ENCODE results near the gene OSBPL10.

The OSBPL10 gene

DNA sequence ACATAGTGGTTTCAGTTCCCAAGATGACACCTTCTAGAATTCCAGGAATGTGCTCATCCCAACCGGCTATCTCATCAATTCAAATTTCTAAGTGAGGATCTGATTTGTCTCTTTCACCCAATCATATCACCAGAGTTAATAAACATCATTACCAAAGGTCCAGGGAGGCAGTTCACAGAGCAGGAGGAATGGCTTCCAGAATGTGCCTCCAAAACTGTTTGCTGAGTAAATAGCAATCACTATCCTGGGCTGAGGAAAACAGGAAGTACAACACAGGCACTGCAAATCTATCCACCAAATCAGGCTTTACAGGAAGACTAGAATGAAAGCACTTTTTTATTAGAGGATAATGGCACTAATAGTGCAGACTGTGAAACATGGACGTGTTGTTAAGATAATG, 61.5 kb downstream of the OSBPL10 start:
- Histone ChIP-seq H3K27me3 (ENCODE audit: insufficient read depth, low read length, poor library complexity, severe bottlenecking) (no peaks in the 10 kb centered on the region), H3K4me2 (ENCODE audit: low read depth, low read length, poor library complexity, severe bottlenecking) (no peak overlapping the region), H3K4me1 (ENCODE audit: insufficient read depth, low read length, poor library complexity, severe bottlenecking) (peaks cover 4% of the 10 kb centered on the region), H4K20me1 (ENCODE audit: insufficient read depth, low read length, poor library complexity, severe bottlenecking) (no peaks in the 10 kb centered on the region), H3K9me3 (ENCODE audit: insufficient read depth, low read depth, low read length) (peaks cover 11% of the 10 kb centered on the region; the same call in 1 of the 2 replicates), H3K79me2 (ENCODE audit: insufficient read depth, low read length) (no peaks in the 10 kb centered on the region), H3K36me3 (ENCODE audit: insufficient read depth, low read length) (no peaks in the 10 kb centered on the region), H2AFZ (ENCODE audit: low read length) (no peak overlapping the region), H3K4me3 (ENCODE audit: low read length, poor library complexity, severe bottlenecking) (no peak overlapping the region), H3K9ac (ENCODE audit: low read depth, low read length, poor library complexity, severe bottlenecking) (no peak overlapping the region), H3K9me2 (replicated peaks; ENCODE audit: low read depth, low read length) (no peaks in the 10 kb centered on the region), H3F3A (ENCODE audit: low read depth) (no peaks in the 10 kb centered on the region)
- no peak for TF ChIP-seq EZH2phosphoT487 (IDR thresholded peaks at IDR 0.05; ENCODE audit: borderline replicate concordance)
- TF ChIP-seq, protein P1, sequence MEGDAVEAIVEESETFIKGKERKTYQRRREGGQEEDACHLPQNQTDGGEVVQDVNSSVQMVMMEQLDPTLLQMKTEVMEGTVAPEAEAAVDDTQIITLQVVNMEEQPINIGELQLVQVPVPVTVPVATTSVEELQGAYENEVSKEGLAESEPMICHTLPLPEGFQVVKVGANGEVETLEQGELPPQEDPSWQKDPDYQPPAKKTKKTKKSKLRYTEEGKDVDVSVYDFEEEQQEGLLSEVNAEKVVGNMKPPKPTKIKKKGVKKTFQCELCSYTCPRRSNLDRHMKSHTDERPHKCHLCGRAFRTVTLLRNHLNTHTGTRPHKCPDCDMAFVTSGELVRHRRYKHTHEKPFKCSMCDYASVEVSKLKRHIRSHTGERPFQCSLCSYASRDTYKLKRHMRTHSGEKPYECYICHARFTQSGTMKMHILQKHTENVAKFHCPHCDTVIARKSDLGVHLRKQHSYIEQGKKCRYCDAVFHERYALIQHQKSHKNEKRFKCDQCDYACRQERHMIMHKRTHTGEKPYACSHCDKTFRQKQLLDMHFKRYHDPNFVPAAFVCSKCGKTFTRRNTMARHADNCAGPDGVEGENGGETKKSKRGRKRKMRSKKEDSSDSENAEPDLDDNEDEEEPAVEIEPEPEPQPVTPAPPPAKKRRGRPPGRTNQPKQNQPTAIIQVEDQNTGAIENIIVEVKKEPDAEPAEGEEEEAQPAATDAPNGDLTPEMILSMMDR (conservative IDR thresholded peaks at IDR 0.05; ENCODE audit: low read length) = no peak

DNA sequence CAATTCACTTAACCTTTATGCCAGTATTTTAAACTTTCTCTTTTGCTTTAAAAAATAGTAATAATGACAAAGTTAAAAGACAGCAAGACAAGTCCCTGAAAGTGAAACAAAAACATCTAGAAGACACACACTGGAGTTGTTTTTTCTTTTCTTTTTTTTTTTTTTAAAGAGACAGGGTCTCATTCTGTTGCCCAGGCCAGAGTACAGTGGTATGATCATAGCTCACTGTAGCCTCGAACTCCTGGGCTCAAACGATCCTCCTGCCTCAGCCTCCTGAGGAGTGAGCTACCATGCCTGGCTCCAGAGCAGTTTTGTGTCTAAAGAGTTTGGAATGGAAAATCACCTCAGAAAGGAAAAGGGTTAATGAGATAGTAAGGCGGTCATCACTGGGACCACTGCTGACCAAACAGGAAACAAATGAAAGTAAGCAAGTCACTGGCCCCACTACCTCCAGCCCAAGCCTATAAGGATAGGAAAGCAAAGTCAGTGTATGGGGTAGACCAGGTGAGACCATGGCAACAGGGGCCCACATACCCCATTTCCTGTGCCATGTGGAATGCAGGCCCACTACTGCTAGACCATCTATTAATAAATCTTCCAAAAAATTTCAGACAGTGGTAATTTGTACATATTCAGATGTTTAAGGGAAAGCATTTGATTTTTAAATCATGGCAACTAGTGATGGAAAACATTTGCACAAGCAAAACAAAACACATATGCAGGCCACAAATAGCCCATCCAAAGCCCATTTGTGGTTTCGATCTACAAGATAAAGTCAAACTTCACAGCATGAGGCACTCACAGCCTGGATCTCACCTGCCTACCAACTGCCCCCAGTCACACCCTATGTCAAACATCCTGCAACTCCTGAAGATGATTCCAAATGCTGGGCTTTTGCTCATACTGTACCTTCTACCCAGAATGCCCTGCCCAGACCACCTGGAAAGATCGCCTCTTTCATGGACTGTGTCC, 62.6 kb downstream of the OSBPL10 start:
- no peak for TF ChIP-seq EZH2phosphoT487 (IDR thresholded peaks at IDR 0.05; ENCODE audit: borderline replicate concordance)
- TF ChIP-seq, protein P1 (conservative IDR thresholded peaks at IDR 0.05; ENCODE audit: low read length) = no peak
- Histone ChIP-seq H3K79me2 (ENCODE audit: insufficient read depth, low read length) (no peaks in the 10 kb centered on the region), H3K4me2 (ENCODE audit: low read depth, low read length, poor library complexity, severe bottlenecking) (peak overlapping the region; percentile 53), H4K20me1 (ENCODE audit: insufficient read depth, low read length, poor library complexity, severe bottlenecking) (no peaks in the 10 kb centered on the region), H3K27me3 (ENCODE audit: insufficient read depth, low read length, poor library complexity, severe bottlenecking) (no peaks in the 10 kb centered on the region), H3K9ac (ENCODE audit: low read depth, low read length, poor library complexity, severe bottlenecking) (no peak overlapping the region), H3K9me2 (replicated peaks; ENCODE audit: low read depth, low read length) (no peaks in the 10 kb centered on the region), H3K4me3 (ENCODE audit: low read length, poor library complexity, severe bottlenecking) (peak overlapping the region; percentile 6), H3K4me1 (ENCODE audit: insufficient read depth, low read length, poor library complexity, severe bottlenecking) (peaks cover 4% of the 10 kb centered on the region), H3K9me3 (ENCODE audit: insufficient read depth, low read depth, low read length) (peaks cover 11% of the 10 kb centered on the region; the same call in 1 of the 2 replicates), H3K36me3 (ENCODE audit: insufficient read depth, low read length) (no peaks in the 10 kb centered on the region), H3F3A (ENCODE audit: low read depth) (no peaks in the 10 kb centered on the region), H2AFZ (ENCODE audit: low read length) (no peak overlapping the region)

DNA sequence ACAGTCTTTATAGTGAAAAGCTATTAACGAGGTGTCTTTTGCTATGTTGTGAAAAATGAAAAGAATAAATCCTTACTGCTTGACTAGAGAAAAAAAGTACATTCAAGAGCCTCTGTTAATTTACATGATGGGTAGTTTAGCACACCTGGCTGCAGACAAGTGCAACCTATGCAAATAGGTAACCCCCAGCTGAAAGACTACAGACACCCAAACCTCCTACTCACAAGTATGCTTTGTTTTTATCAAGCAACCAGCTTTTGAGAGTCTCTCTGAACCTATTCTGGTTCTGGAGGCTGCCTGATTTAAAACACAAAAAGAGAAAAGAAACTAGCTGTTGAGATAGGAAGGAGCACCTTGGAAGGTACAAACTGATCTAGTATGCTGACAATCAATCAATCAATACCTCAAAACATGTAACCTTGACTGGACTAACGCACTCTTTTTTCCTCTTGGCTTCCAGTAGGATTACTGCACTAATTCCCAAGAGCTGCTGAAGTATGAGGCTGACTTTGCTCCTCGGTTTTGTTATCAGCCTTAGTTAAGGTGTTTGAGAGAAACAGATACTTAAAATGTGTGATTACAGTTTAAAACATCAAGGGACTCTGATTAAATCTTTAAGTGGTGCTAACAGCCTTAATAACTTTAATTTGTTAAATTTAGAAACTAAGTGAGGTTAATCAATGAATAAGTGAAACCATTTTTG, 63.6 kb downstream of the OSBPL10 start:
- TF ChIP-seq EZH2phosphoT487 (IDR thresholded peaks at IDR 0.05; ENCODE audit: borderline replicate concordance) = no peak
- TF ChIP-seq, protein P1 (conservative IDR thresholded peaks at IDR 0.05; ENCODE audit: low read length) = no peak
- Histone ChIP-seq H3K79me2 (ENCODE audit: insufficient read depth, low read length) (no peaks in the 10 kb centered on the region), H3K36me3 (ENCODE audit: insufficient read depth, low read length) (no peaks in the 10 kb centered on the region), H3K4me1 (ENCODE audit: insufficient read depth, low read length, poor library complexity, severe bottlenecking) (peaks cover 4% of the 10 kb centered on the region), H4K20me1 (ENCODE audit: insufficient read depth, low read length, poor library complexity, severe bottlenecking) (no peaks in the 10 kb centered on the region), H3F3A (ENCODE audit: low read depth) (no peaks in the 10 kb centered on the region), H3K27me3 (ENCODE audit: insufficient read depth, low read length, poor library complexity, severe bottlenecking) (no peaks in the 10 kb centered on the region), H3K9me3 (ENCODE audit: insufficient read depth, low read depth, low read length) (peaks cover 11% of the 10 kb centered on the region; the same call in 1 of the 2 replicates), H3K4me3 (ENCODE audit: low read length, poor library complexity, severe bottlenecking) (peak overlapping the region; percentile 6), H3K4me2 (ENCODE audit: low read depth, low read length, poor library complexity, severe bottlenecking) (peak overlapping the region; percentile 53), H2AFZ (ENCODE audit: low read length) (no peak overlapping the region), H3K9me2 (replicated peaks; ENCODE audit: low read depth, low read length) (no peaks in the 10 kb centered on the region), H3K9ac (ENCODE audit: low read depth, low read length, poor library complexity, severe bottlenecking) (no peak overlapping the region)

All from Loucy (cell line).